IMR-90 (cell line): ENCODE data around the gene DHRS4. TPM values are rescaled to one million over a fixed set of nuclear protein-coding genes. Genes with fewer than 3 reads are reported as not detected.
A peak's percentile ranks its signal among the peaks of the same experiment; 100 is the strongest.
"Not testable (repeated sequence)": the region's sequence is repeated elsewhere in the genome, so short reads cannot be mapped to it uniquely, and the experiment has no call there.

ENCODE experiments used
- ATAC-seq: fragments of 200-7000 bp; cut with Tn5 transposase; 2 replicates; pipeline ENCODE4 v1.9.1; 2020; ENCODE audit warnings: low read depth, mild to moderate bottlenecking, moderate library complexity
- BruUV-seq: library from RNA; stranded (reverse); fragments of 400-500 nt; replicated peaks from 2 replicates; lab custom pipeline; 2021; lab: Mats Ljungman, UMichigan
- CTCF ChIA-PET: fragments of 300-600 bp; formaldehyde crosslinking; extraction: SDS; loops from one replicate; lab custom pipeline; 2021; ENCODE audit warnings: antibody characterized with exemption; lab: Yijun Ruan, JAX
- POLR2A ChIA-PET: fragments of 300-600 bp; sonication (Branson Sonifier 250); formaldehyde crosslinking; loops from one replicate; lab custom pipeline; 2022; ENCODE audit warnings: antibody characterized with exemption; ENCODE audit not compliant: unreplicated experiment; lab: Charles Lee
- DNase-seq: peaks from one replicate; pipeline ENCODE4 v3.0.0; 2013
- H2AFZ ChIP-seq: replicated peaks from 2 replicates; pipeline ENCODE3; 2013; ENCODE audit warnings: low read length, mild to moderate bottlenecking; ENCODE audit not compliant: poor library complexity
- H2AK5ac ChIP-seq: 2 replicates; pipeline ENCODE4 v1.6.1; 2013; ENCODE audit warnings: low read depth, low read length, inconsistent platforms
- H2AK9ac ChIP-seq: replicated peaks from 2 replicates; pipeline ENCODE3; 2013; ENCODE audit warnings: mild to moderate bottlenecking, low read depth, low read length, moderate library complexity; ENCODE audit not compliant: poor library complexity
- H2BK120ac ChIP-seq: 2 replicates; pipeline ENCODE4 v1.6.1; 2013; ENCODE audit warnings: low read depth, low read length, inconsistent platforms
- H2BK15ac ChIP-seq: 3 replicates; pipeline ENCODE4 v1.6.1; 2013; ENCODE audit warnings: low read depth, low read length, inconsistent platforms
- H2BK20ac ChIP-seq: 2 replicates; pipeline ENCODE4 v1.6.1; 2013; ENCODE audit warnings: low read depth, mild to moderate bottlenecking, inconsistent platforms, low read length, moderate library complexity
- H2BK5ac ChIP-seq: 2 replicates; pipeline ENCODE4 v1.6.1; 2013; ENCODE audit warnings: mild to moderate bottlenecking, low read depth, low read length, inconsistent platforms; ENCODE audit not compliant: poor library complexity, severe bottlenecking
- H3K14ac ChIP-seq: replicated peaks from 2 replicates; pipeline ENCODE4 v1.6.1; 2013; ENCODE audit warnings: low read depth, low read length, inconsistent platforms
- H3K18ac ChIP-seq: 2 replicates; pipeline ENCODE4 v1.6.1; 2013; ENCODE audit warnings: low read depth, low read length, control low read depth
- H3K23ac ChIP-seq: 2 replicates; pipeline ENCODE4 v1.6.1; 2013; ENCODE audit warnings: low read depth, low read length, inconsistent platforms
- H3K27ac ChIP-seq: 2 replicates; pipeline ENCODE4 v1.5.1; 2013; ENCODE audit warnings: mild to moderate bottlenecking, control low read depth, low read length; ENCODE audit not compliant: insufficient read depth
- H3K27me3 ChIP-seq: 2 replicates; pipeline ENCODE4 v1.6.1; 2013; ENCODE audit warnings: low read length; ENCODE audit not compliant: control insufficient read depth, insufficient read depth
- H3K36me3 ChIP-seq: 2 replicates; pipeline ENCODE4 v1.6.1; 2013; ENCODE audit warnings: low read length, mixed read lengths; ENCODE audit not compliant: control insufficient read depth, insufficient read depth
- H3K4ac ChIP-seq: 2 replicates; pipeline ENCODE4 v1.6.1; 2013; ENCODE audit warnings: low read depth, low read length, inconsistent platforms
- H3K4me1 ChIP-seq: 2 replicates; pipeline ENCODE4 v1.6.1; 2013; ENCODE audit warnings: low read length, mixed read lengths; ENCODE audit not compliant: control insufficient read depth, insufficient read depth
- H3K4me2 ChIP-seq: 2 replicates; pipeline ENCODE4 v1.6.1; 2013; ENCODE audit warnings: low read depth, mild to moderate bottlenecking, control low read depth, low read length, moderate library complexity
- H3K4me3 ChIP-seq: 2 replicates; pipeline ENCODE4 v1.5.1; 2013; ENCODE audit warnings: low read depth, mild to moderate bottlenecking, control low read depth, low read length, moderate library complexity; ENCODE audit not compliant: insufficient read depth
- H3K56ac ChIP-seq: 2 replicates; pipeline ENCODE4 v1.6.1; 2013; ENCODE audit warnings: low read length, inconsistent platforms; ENCODE audit not compliant: insufficient read depth; ENCODE audit errors: extremely low read depth
- H3K79me1 ChIP-seq, 2 experiments: 2 replicates each; pipeline ENCODE4 v1.6.1; 2013; ENCODE audit warnings: low read length in 2 of 2, inconsistent platforms in 1 of 2, low read depth in 1 of 2
- H3K9ac ChIP-seq: 2 replicates; pipeline ENCODE4 v1.6.1; 2013; ENCODE audit warnings: low read depth, low read length, control low read depth
- H3K9me1 ChIP-seq: 2 replicates; pipeline ENCODE4 v1.6.1; 2013; ENCODE audit warnings: low read length, inconsistent platforms; ENCODE audit not compliant: insufficient read depth
- H3K9me3 ChIP-seq: 2 replicates; pipeline ENCODE4 v1.6.1; 2013; ENCODE audit warnings: low read length; ENCODE audit not compliant: control insufficient read depth, insufficient read depth
- H4K20me1 ChIP-seq: 2 replicates; pipeline ENCODE4 v1.6.1; 2013; ENCODE audit warnings: low read length, inconsistent platforms; ENCODE audit not compliant: insufficient read depth
- H4K5ac ChIP-seq: 2 replicates; pipeline ENCODE4 v1.6.1; 2013; ENCODE audit warnings: mild to moderate bottlenecking, low read depth, low read length, control low read depth
- H4K8ac ChIP-seq, 2 experiments: 2 replicates each; pipeline ENCODE4 v1.6.1; 2013; ENCODE audit warnings: low read depth in 2 of 2, low read length in 2 of 2, control low read depth in 1 of 2, inconsistent platforms in 1 of 2
- H4K91ac ChIP-seq: 2 replicates; pipeline ENCODE4 v1.6.1; 2013; ENCODE audit warnings: low read depth, low read length, inconsistent platforms; ENCODE audit not compliant: insufficient read depth
- CEBPB ChIP-seq: IDR thresholded peaks from 2 replicates; pipeline ENCODE4 v1.6.1; 2012; ENCODE audit warnings: low read depth, low read length, improper control_type of control experiment
- FOS ChIP-seq: fragments of 150-350 bp; IDR thresholded peaks from 2 replicates; pipeline ENCODE4 v1.6.1; 2016; ENCODE audit warnings: low read depth, low read length
- NFE2L2 ChIP-seq: fragments of 150-350 bp; IDR thresholded peaks from 2 replicates; pipeline ENCODE4 v1.6.1; 2016; ENCODE audit warnings: low read depth, mild to moderate bottlenecking, low read length
- USF2 ChIP-seq: fragments of 150-350 bp; IDR thresholded peaks from 2 replicates; pipeline ENCODE4 v1.6.1; 2017; ENCODE audit warnings: mild to moderate bottlenecking, antibody characterized with exemption, low read length, low read depth
- WGBS, 2 experiments: methylation state at CpG; one replicate each; pipeline versions ENCODE4 v1.1.5 to v1.1.7; 2013; ENCODE audit warnings: missing lambda C conversion rate in 2 of 2; ENCODE audit not compliant: insufficient read length in 1 of 2; ENCODE audit errors: extremely low coverage in 2 of 2; 5-methylcytosine and 5-hydroxymethylcytosine counted together
- dilution Hi-C: fragments of 300-500 bp; cut with HindIII; formaldehyde crosslinking; loops from one replicate; pipeline ENCODE4 v1.14.3; 2018; ENCODE audit warnings: low sequenced_read_pairs; ENCODE audit not compliant: unreplicated experiment
- in situ Hi-C: fragments of 300-500 bp; cut with MboI; formaldehyde crosslinking; loops from 3 replicates; pipeline ENCODE4 v1.14.3; 2019; ENCODE audit warnings: low sequenced_read_pairs, inconsistent platforms, mixed read lengths
- intact Hi-C: fragments of 100-400 bp; cut with micrococcal nuclease; formaldehyde crosslinking; loops from 2 replicates; pipeline ENCODE4 v1.10.0; 2022
- polyA plus RNA-seq, 3 experiments: library from polyadenylated mRNA; depleted of rRNA; stranded (reverse); fragments of >200 nt; gene quantifications; 2 replicates each; pipeline ENCODE4 v1.2.3, GENCODE V29; 2012; ENCODE audit warnings: low replicate concordance in 1 of 3
- total RNA-seq: library from RNA; depleted of rRNA; stranded (reverse); fragments of >200 nt; gene quantifications from 2 replicates; pipeline ENCODE4 v1.2.3, GENCODE V29; 2012

Gene DHRS4
- total and polyA plus RNA-seq, 2 of the 4 experiments (the other 2 are of a cell fraction) = 43.2 to 51.8 TPM

GRCh38 chr14:23984891-23985602 is 31.5 kb downstream of the DHRS4 start:
- TF ChIP-seq NFE2L2 (no peak), USF2 (no peak), CEBPB (peak; percentile 90), FOS (peak; percentile 62; the same call in 1 of the 2 replicates)
- intact Hi-C loops = loop anchor here (5.0 to 10.0 kb wide), 2 partner anchors 47 to 310 kb away; partner anchors contain the start of genes DHRS1 and NOP9
- ChIA-PET POLR2A (no interaction called here), CTCF (interaction anchor here (0.7 kb wide), 1 partner anchor 124 kb away, joined by 3 read pairs; no protein-coding TSS in a partner anchor)
- Histone ChIP-seq H4K91ac (no peak overlapping the region), H3K23ac (no peak overlapping the region), H3K36me3 (no peaks in the 10 kb centered on the region), H2BK5ac (no peak overlapping the region), H3K9me1 (no peaks in the 10 kb centered on the region), H3K18ac (no peak overlapping the region), H2AK9ac (no peak overlapping the region), H3K14ac (no peak overlapping the region), H3K27ac (no peak overlapping the region), H3K79me1 (no peaks in the 10 kb centered on the region), H3K56ac (no peak overlapping the region), H3K9ac (no peak overlapping the region), H4K20me1 (no peaks in the 10 kb centered on the region), H4K8ac (no peak overlapping the region), H4K5ac (no peak overlapping the region), H3K9me3 (no peaks in the 10 kb centered on the region), H3K4me2 (no peak overlapping the region), H3K4me1 (no peaks in the 10 kb centered on the region), H2BK15ac (no peak overlapping the region), H3K4me3 (no peak overlapping the region), H2AK5ac (no peak overlapping the region), H3K4ac (no peak overlapping the region), H2BK120ac (no peak overlapping the region), H3K27me3 (no peaks in the 10 kb centered on the region), H2AFZ (no peak overlapping the region), H2BK20ac (no peak overlapping the region)
- in situ Hi-C loops = loop anchor here (10.0 kb wide), 1 partner anchor 50 kb away; no protein-coding TSS in a partner anchor
- peak; percentile 86 for DNase-seq
- dilution Hi-C loops = no loop called here
- WGBS, 2 experiments = 90% methylated on average over 2 of the region's 4 CpGs; no CpG with 5 or more reads in 1 of the 2 experiments
- ATAC-seq = peak; percentile 23
- BruUV-seq = no TSS peak

DNA sequence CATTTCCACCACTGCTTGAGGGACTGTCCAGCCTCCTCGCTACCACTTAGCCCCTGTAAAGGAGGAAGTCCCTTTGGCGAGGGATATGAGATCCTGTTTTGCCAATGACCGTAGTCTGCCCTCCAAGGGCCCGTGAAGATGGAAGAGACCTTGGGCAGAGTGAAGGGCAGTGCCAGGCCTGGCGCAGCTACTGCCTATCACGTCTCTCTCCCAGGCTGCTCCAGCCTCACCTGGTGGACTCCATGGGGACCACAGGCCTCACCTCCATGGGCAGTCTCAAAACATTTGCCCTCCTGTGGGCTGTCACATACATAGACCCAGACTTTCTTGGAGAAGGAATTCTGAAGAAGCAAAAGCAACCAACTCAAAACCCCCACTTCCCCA is 34.6 kb downstream of the DHRS4 start:
- in situ Hi-C loops (loop anchor here (10.0 kb wide), 1 partner anchor 47 kb away; no protein-coding TSS in a partner anchor), intact Hi-C loops (loop anchor here (5.0 to 10.0 kb wide), 2 partner anchors 44 to 307 kb away; partner anchors contain the start of genes DHRS1 and NOP9)
- H3K23ac ChIP-seq, H3K4me3 ChIP-seq, H3K56ac ChIP-seq, H3K9me1 ChIP-seq, H3K4me1 ChIP-seq, H3K14ac ChIP-seq, H4K20me1 ChIP-seq, H3K79me1 ChIP-seq, H4K91ac ChIP-seq, H3K18ac ChIP-seq, POLR2A ChIA-PET, H4K5ac ChIP-seq, H2BK120ac ChIP-seq, BruUV-seq, CTCF ChIA-PET, H3K9ac ChIP-seq, H2AK9ac ChIP-seq, H2BK5ac ChIP-seq, H3K9me3 ChIP-seq, H3K27me3 ChIP-seq, dilution Hi-C loops, H2BK20ac ChIP-seq, H3K27ac ChIP-seq, H3K4ac ChIP-seq, H3K36me3 ChIP-seq, H2BK15ac ChIP-seq, DNase-seq: not testable (repeated sequence)
- peak overlapping the region; percentile 7; the same call in 1 of the 2 replicates for H3K4me2 ChIP-seq
- no CpG with 5 or more reads among the region's 6 CpGs for WGBS, 2 experiments
- H4K8ac ChIP-seq = peak overlapping the region in 1 of 2 experiments; percentile 86; a peak in 2 of 4 replicates
- H2AK5ac ChIP-seq = peak overlapping the region; percentile 39; the same call in 1 of the 2 replicates
- peak overlapping the region; percentile 79 for H2AFZ ChIP-seq
- ATAC-seq = peak; percentile 12
